ENCODE measurements around the gene TNS4. TPM values are rescaled to one million over a fixed set of nuclear protein-coding genes. Genes with fewer than 3 reads are reported as not detected.

The TNS4 gene
- polyA plus RNA-seq, 1 donor, result not detected

GRCh38 chr17:40457964-40458791 lies 43.2 kb downstream of the TNS4 start:
- DNase-seq (ENCODE audit: low read depth), result no peak

GRCh38 chr17:40457369-40457768 lies 44.1 kb downstream of the TNS4 start:
- no peak for DNase-seq (ENCODE audit: low read depth)

GRCh38 chr17:40456396-40456951 lies 44.9 kb downstream of the TNS4 start:
- no peak for DNase-seq (ENCODE audit: low read depth)

- no peak for DNase-seq (ENCODE audit: low read depth)
Measured at GRCh38 chr17:40454613-40454995, 46.8 kb downstream of the TNS4 start.

- DNase-seq (ENCODE audit: low read depth), result no peak
Measured at GRCh38 chr17:40453881-40454612, 47.4 kb downstream of the TNS4 start.

GRCh38 chr17:40452921-40453378 lies 48.5 kb downstream of the TNS4 start:
- DNase-seq (ENCODE audit: low read depth), result no peak

GRCh38 chr17:40452216-40452787 lies 49.1 kb downstream of the TNS4 start:
- peak; percentile 91 for DNase-seq (ENCODE audit: low read depth)

GRCh38 chr17:40451420-40451819 lies 50.0 kb downstream of the TNS4 start:
- no peak for DNase-seq (ENCODE audit: low read depth)

GRCh38 chr17:40450175-40450574 lies 51.2 kb downstream of the TNS4 start:
- DNase-seq (ENCODE audit: low read depth), result no peak

- no peak for DNase-seq (ENCODE audit: low read depth)
Measured at GRCh38 chr17:40448639-40449261, 52.7 kb downstream of the TNS4 start.

- DNase-seq (ENCODE audit: low read depth), result no peak
Measured at GRCh38 chr17:40448213-40448638, 53.2 kb downstream of the TNS4 start.

- DNase-seq (ENCODE audit: low read depth), result no peak
Measured at GRCh38 chr17:40447806-40448205, 53.6 kb downstream of the TNS4 start.

- no peak for DNase-seq (ENCODE audit: low read depth)
Measured at GRCh38 chr17:40447148-40447644, 54.2 kb downstream of the TNS4 start.

- DNase-seq (ENCODE audit: low read depth), result no peak
Measured at GRCh38 chr17:40445751-40446468, 55.5 kb downstream of the TNS4 start.

GRCh38 chr17:40443988-40444899 lies 57.2 kb downstream of the TNS4 start:
- DNase-seq (ENCODE audit: low read depth), result no peak

GRCh38 chr17:40443196-40443987 lies 58.0 kb downstream of the TNS4 start, which contains the start of gene IGFBP4:
IGFBP4 (plus strand) TSS chr17:40443450; CDS start chr17:40443736, 286 bp downstream.
- DNase-seq (ENCODE audit: low read depth), result no peak

- no peak for DNase-seq (ENCODE audit: low read depth)
Measured at GRCh38 chr17:40442392-40443195, 58.8 kb downstream of the TNS4 start.

GRCh38 chr17:40440166-40440565 lies 61.3 kb downstream of the TNS4 start:
- DNase-seq (ENCODE audit: low read depth), result no peak
